Smooth muscle cell (in vitro differentiated cells): ENCODE results near the gene ZAR1. TPM values are rescaled to one million over a fixed set of nuclear protein-coding genes. Genes with fewer than 3 reads are reported as not detected.

Source experiments
- DNase-seq: peaks from one replicate; lab custom pipeline; 2025; ENCODE audit not compliant: unreplicated experiment; lab: John Stamatoyannopoulos, UW
- H2AFZ ChIP-seq: fragments of 200-600 bp; sonication (generic); 2 replicates; pipeline ENCODE4 v1.6.0; 2016; ENCODE audit warnings: antibody characterized with exemption, low read depth, mild to moderate bottlenecking
- H3F3A ChIP-seq: fragments of 200-600 bp; sonication (generic); 2 replicates; pipeline ENCODE4 v1.6.0; 2017; ENCODE audit warnings: antibody characterized with exemption, low read depth
- H3K27ac ChIP-seq: fragments of 200-600 bp; sonication (generic); 2 replicates; pipeline ENCODE4 v1.5.1; 2016; ENCODE audit warnings: low read depth, mild to moderate bottlenecking
- H3K27me3 ChIP-seq: fragments of 200-600 bp; sonication (generic); 2 replicates; pipeline ENCODE4 v1.6.1; 2016; ENCODE audit warnings: low read depth, mild to moderate bottlenecking
- H3K36me3 ChIP-seq: fragments of 200-600 bp; sonication (generic); 2 replicates; pipeline ENCODE4 v1.5.1; 2016; ENCODE audit warnings: low read depth
- H3K4me1 ChIP-seq: fragments of 200-600 bp; sonication (generic); 2 replicates; pipeline ENCODE4 v1.5.1; 2016; ENCODE audit warnings: low read depth
- H3K4me2 ChIP-seq: fragments of 200-600 bp; sonication (generic); 2 replicates; pipeline ENCODE4 v1.6.0; 2016; ENCODE audit warnings: mild to moderate bottlenecking
- H3K4me3 ChIP-seq: fragments of 200-600 bp; sonication (generic); 2 replicates; pipeline ENCODE4 v1.5.1; 2016; ENCODE audit warnings: mild to moderate bottlenecking
- H3K79me2 ChIP-seq: fragments of 200-600 bp; sonication (generic); 2 replicates; pipeline ENCODE4 v1.6.0; 2016; ENCODE audit warnings: low read depth, mild to moderate bottlenecking
- H3K9ac ChIP-seq: fragments of 200-600 bp; sonication (generic); 2 replicates; pipeline ENCODE4 v1.6.0; 2016; ENCODE audit warnings: low read depth
- H3K9me3 ChIP-seq: fragments of 200-600 bp; sonication (generic); replicated peaks from 2 replicates; pipeline ENCODE4 v1.5.1; 2016; ENCODE audit warnings: low read depth
- H4K20me1 ChIP-seq: fragments of 200-600 bp; sonication (generic); 2 replicates; pipeline ENCODE4 v1.6.0; 2016; ENCODE audit warnings: low read depth
- WGBS: methylation state at CpG from one replicate; pipeline ENCODE4 v1.1.7; 2016; ENCODE audit warnings: low lambda C conversion rate; 5-methylcytosine and 5-hydroxymethylcytosine counted together
- polyA plus RNA-seq: library from polyadenylated mRNA; unstranded; fragments of >200 nt; fragmentation: Nextera tagmentation; extraction: Ambion mirVana; gene quantifications from 2 replicates; pipeline ENCODE4 v1.2.1, GENCODE V29; 2016
- total RNA-seq: library from RNA; depleted of rRNA; stranded (reverse); fragments of >200 nt; gene quantifications from 2 replicates; pipeline ENCODE4 v1.2.3, GENCODE V29; 2014
- TF ChIP-seq, protein P1 (sequence below): fragments of 200-600 bp; sonication (generic); IDR thresholded peaks from 2 replicates; pipeline ENCODE4 v1.5.1; 2017; ENCODE audit warnings: borderline replicate concordance, mild to moderate bottlenecking, antibody characterized with exemption; ENCODE audit not compliant: insufficient read depth, poor library complexity, severe bottlenecking

Gene ZAR1
- total and polyA plus RNA-seq, 2 experiments from 2014 or later: not detected

- Histone ChIP-seq H3K9me3 (no peaks in the 10 kb centered on the region), H3K27me3 (no peaks in the 10 kb centered on the region), H3K9ac (no peak overlapping the region), H3K4me3 (no peak overlapping the region), H3K4me1 (no peaks in the 10 kb centered on the region), H3K27ac (no peak overlapping the region), H3K79me2 (no peaks in the 10 kb centered on the region), H4K20me1 (no peaks in the 10 kb centered on the region), H3F3A (no peaks in the 10 kb centered on the region), H2AFZ (no peak overlapping the region), H3K36me3 (peaks cover 3% of the 10 kb centered on the region), H3K4me2 (no peak overlapping the region)
- DNase-seq: no peak
- WGBS: 99% methylated on average over 2 of the region's 2 CpGs
- TF ChIP-seq, protein P1, sequence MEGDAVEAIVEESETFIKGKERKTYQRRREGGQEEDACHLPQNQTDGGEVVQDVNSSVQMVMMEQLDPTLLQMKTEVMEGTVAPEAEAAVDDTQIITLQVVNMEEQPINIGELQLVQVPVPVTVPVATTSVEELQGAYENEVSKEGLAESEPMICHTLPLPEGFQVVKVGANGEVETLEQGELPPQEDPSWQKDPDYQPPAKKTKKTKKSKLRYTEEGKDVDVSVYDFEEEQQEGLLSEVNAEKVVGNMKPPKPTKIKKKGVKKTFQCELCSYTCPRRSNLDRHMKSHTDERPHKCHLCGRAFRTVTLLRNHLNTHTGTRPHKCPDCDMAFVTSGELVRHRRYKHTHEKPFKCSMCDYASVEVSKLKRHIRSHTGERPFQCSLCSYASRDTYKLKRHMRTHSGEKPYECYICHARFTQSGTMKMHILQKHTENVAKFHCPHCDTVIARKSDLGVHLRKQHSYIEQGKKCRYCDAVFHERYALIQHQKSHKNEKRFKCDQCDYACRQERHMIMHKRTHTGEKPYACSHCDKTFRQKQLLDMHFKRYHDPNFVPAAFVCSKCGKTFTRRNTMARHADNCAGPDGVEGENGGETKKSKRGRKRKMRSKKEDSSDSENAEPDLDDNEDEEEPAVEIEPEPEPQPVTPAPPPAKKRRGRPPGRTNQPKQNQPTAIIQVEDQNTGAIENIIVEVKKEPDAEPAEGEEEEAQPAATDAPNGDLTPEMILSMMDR: no peak
Observed at GRCh38 chr4:48504026-48504330, 13.9 kb downstream of the ZAR1 start.

- Histone ChIP-seq H3K36me3 (peaks cover 6% of the 10 kb centered on the region), H3K27me3 (no peaks in the 10 kb centered on the region), H3K27ac (no peak overlapping the region), H3K4me3 (no peak overlapping the region), H3K9me3 (no peaks in the 10 kb centered on the region), H3K4me2 (no peak overlapping the region), H3K4me1 (no peaks in the 10 kb centered on the region), H4K20me1 (no peaks in the 10 kb centered on the region), H3K79me2 (no peaks in the 10 kb centered on the region), H3K9ac (no peak overlapping the region), H3F3A (no peaks in the 10 kb centered on the region), H2AFZ (no peak overlapping the region)
- 79% methylated on average over 1 of the region's 1 CpG for WGBS
- no peak for DNase-seq
- TF ChIP-seq, protein P1: no peak
Observed at GRCh38 chr4:48504352-48504751, 14.3 kb downstream of the ZAR1 start.

DNA sequence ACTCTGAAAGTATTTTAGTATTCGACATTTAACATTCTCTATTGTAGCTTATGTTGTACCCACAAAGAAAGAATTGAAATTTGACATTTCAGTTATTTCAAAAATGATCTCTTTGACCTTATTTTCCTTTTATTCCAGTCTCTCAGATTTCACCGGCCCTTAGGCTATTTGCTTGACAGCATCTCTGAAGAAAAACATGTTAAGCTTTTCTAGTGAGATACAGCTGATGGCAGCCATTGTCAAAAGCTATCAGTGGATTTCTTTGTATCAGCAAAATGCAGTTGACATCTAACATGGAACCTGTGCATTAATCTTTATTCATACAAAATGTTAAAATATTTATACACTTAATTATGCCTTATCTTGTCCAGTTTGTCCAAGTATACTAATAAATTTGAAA is 16.7 kb downstream of the ZAR1 start:
- no peaks in the 10 kb centered on the region for H3K4me1 ChIP-seq
- TF ChIP-seq, protein P1: no peak
- no peak overlapping the region for H3K4me2 ChIP-seq
- no peaks in the 10 kb centered on the region for H3K79me2 ChIP-seq
- H2AFZ ChIP-seq: no peak overlapping the region
- no peak for DNase-seq
- H3K4me3 ChIP-seq: no peak overlapping the region
- no peak overlapping the region for H3K9ac ChIP-seq
- no peaks in the 10 kb centered on the region for H3K27me3 ChIP-seq
- peaks cover 8% of the 10 kb centered on the region for H3K36me3 ChIP-seq
- 93% methylated on average over 2 of the region's 2 CpGs for WGBS
- H3F3A ChIP-seq: no peaks in the 10 kb centered on the region
- H3K9me3 ChIP-seq: no peaks in the 10 kb centered on the region
- H4K20me1 ChIP-seq: no peaks in the 10 kb centered on the region
- H3K27ac ChIP-seq: no peak overlapping the region

DNA sequence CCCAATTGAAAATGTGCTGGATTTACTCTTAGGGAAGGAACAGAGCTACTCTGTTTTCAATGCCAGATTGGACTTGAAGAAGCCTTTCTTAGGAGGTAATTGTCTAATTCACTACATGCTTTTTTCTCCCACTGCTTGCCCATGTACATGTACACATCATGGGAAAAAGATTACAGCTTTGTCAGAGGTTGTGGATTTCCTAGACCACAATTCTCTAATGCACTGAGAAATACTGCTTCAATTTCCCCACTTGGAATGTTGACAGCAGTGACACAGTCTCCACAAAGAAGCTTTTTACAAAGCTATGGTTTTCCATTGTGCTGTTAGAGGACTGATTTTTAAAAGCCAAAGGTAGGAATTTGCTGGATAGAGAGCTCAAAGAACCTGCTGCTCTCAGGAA is 19.5 kb downstream of the ZAR1 start:
- Histone ChIP-seq H3K79me2 (no peaks in the 10 kb centered on the region), H3F3A (no peaks in the 10 kb centered on the region), H3K4me3 (no peak overlapping the region), H3K9me3 (no peaks in the 10 kb centered on the region), H3K36me3 (peaks cover 34% of the 10 kb centered on the region), H2AFZ (no peak overlapping the region), H4K20me1 (peaks cover 3% of the 10 kb centered on the region), H3K4me2 (no peak overlapping the region), H3K9ac (no peak overlapping the region), H3K27me3 (no peaks in the 10 kb centered on the region), H3K4me1 (no peaks in the 10 kb centered on the region), H3K27ac (no peak overlapping the region)
- DNase-seq: no peak
- TF ChIP-seq, protein P1: no peak
